HCT116 (cell line): ENCODE results near the gene NFX1. TPM values are rescaled to one million over a fixed set of nuclear protein-coding genes. Genes with fewer than 3 reads are reported as not detected.
"Not testable (repeated sequence)": the region's sequence is repeated elsewhere in the genome, so short reads cannot be mapped to it uniquely, and the experiment has no call there.

Source experiments
- ATAC-seq: fragments of 200-7000 bp; cut with Tn5 transposase; 2 replicates; pipeline ENCODE4 v1.9.1; 2020; ENCODE audit warnings: mild to moderate bottlenecking, moderate library complexity
- BruUV-seq: library from RNA; stranded (reverse); fragments of 400-500 nt; replicated peaks from 2 replicates; lab custom pipeline; 2021; lab: Mats Ljungman, UMichigan
- CTCF ChIA-PET: fragments of 300-600 bp; sonication (Branson Sonifier 250); formaldehyde crosslinking; loops from one replicate; lab custom pipeline; 2021; ENCODE audit warnings: antibody characterized with exemption; lab: Charles Lee
- POLR2A ChIA-PET: fragments of 300-600, 350-600 bp; sonication (Branson Sonifier 250); formaldehyde crosslinking; loops from one replicate; lab custom pipeline; 2021; ENCODE audit warnings: antibody characterized with exemption; lab: Charles Lee
- RAD21 ChIA-PET, 2 experiments: fragments of 300-600 bp; sonication (Branson Sonifier 250); formaldehyde crosslinking; loops; one replicate each; lab custom pipeline; 2023; ENCODE audit warnings: low total read pairs in 2 of 2; ENCODE audit not compliant: uncharacterized antibody in 2 of 2, unreplicated experiment in 2 of 2, low non-redundant PET in 1 of 2; lab: Charles Lee
- DNase-seq: peaks from one replicate; pipeline ENCODE4 v3.0.0-alpha.2; 2010; ENCODE audit warnings: low read depth, low spot score
- H2AFZ ChIP-seq: fragments of 200-600 bp; shearing (Covaris generic), sonication (generic); 2 replicates; pipeline ENCODE4 v1.6.1; 2017; ENCODE audit warnings: low read depth, mixed run types, mixed read lengths, antibody characterized with exemption, low read length; ENCODE audit not compliant: poor library complexity, severe bottlenecking
- H3K27ac ChIP-seq: 2 replicates; pipeline ENCODE4 v1.5.1; 2012; ENCODE audit warnings: low read depth, low read length
- H3K27me3 ChIP-seq: fragments of 200-600 bp; sonication (generic); 2 replicates; pipeline ENCODE4 v1.6.1; 2016; ENCODE audit warnings: mixed run types, low read length, mixed read lengths; ENCODE audit not compliant: insufficient read depth
- H3K36me3 ChIP-seq, 2 experiments: fragments of 200-500 bp in 1 of 2; fragments of 200-600 bp in 1 of 2; sonication (Bioruptor generic) in 1 of 2; sonication (generic) in 1 of 2; 2 replicates each; pipeline versions ENCODE4 v1.5.1 to v1.6.1; 2014 to 2016; ENCODE audit warnings: low read length in 2 of 2, inconsistent platforms in 1 of 2, mixed read lengths in 1 of 2, mixed run types in 1 of 2; ENCODE audit not compliant: insufficient read depth in 2 of 2, control insufficient read depth in 1 of 2
- H3K4me1 ChIP-seq, 2 experiments: fragments of 200-600 bp in 1 of 2; sonication (generic) in 1 of 2; 2 replicates each; pipeline versions ENCODE4 v1.5.1 to v1.6.1; 2012 to 2017; ENCODE audit warnings: low read length in 2 of 2, inconsistent platforms in 1 of 2, mild to moderate bottlenecking in 1 of 2, mixed read lengths in 1 of 2, mixed run types in 1 of 2, moderate library complexity in 1 of 2; ENCODE audit not compliant: insufficient read depth in 2 of 2, control insufficient read depth in 1 of 2
- H3K4me2 ChIP-seq: fragments of 200-600 bp; sonication (generic); 2 replicates; pipeline ENCODE4 v1.6.1; 2017; ENCODE audit warnings: mixed run types, low read length, mixed read lengths
- H3K4me3 ChIP-seq, 2 experiments: fragments of 200-600 bp in 1 of 2; sonication (generic) in 1 of 2; replicated peaks in 1 of 2; 2 replicates each; pipeline ENCODE4 v1.5.1; 2011 to 2016; ENCODE audit warnings: low read length in 2 of 2, control low read depth in 1 of 2, low read depth in 1 of 2, mild to moderate bottlenecking in 1 of 2, mixed read lengths in 1 of 2, mixed run types in 1 of 2
- H3K79me2 ChIP-seq: fragments of 200-600 bp; sonication (generic); 2 replicates; pipeline ENCODE4 v1.6.1; 2017; ENCODE audit warnings: mild to moderate bottlenecking, mixed run types, low read length, moderate library complexity, mixed read lengths; ENCODE audit not compliant: insufficient read depth
- H3K9ac ChIP-seq: fragments of 200-600 bp; sonication (generic); 2 replicates; pipeline ENCODE4 v1.6.1; 2016; ENCODE audit warnings: low read length, mixed read lengths
- H3K9me2 ChIP-seq: fragments of 200-600 bp; sonication (generic), shearing (Covaris generic); 2 replicates; pipeline ENCODE4 v1.6.1; 2017; ENCODE audit warnings: mixed run types, mild to moderate bottlenecking, moderate library complexity; ENCODE audit not compliant: insufficient read depth
- H3K9me3 ChIP-seq, 2 experiments: fragments of 200-500 bp in 1 of 2; fragments of 200-600 bp in 1 of 2; sonication (Bioruptor generic) in 1 of 2; sonication (generic) in 1 of 2; 2 replicates each; pipeline ENCODE4 v1.6.1; 2014 to 2017; ENCODE audit warnings: low read length in 2 of 2, mixed read lengths in 2 of 2, inconsistent platforms in 1 of 2, low read depth in 1 of 2, mild to moderate bottlenecking in 1 of 2, mixed run types in 1 of 2, moderate library complexity in 1 of 2; ENCODE audit not compliant: control insufficient read depth in 1 of 2, insufficient read depth in 1 of 2
- H4K20me1 ChIP-seq: fragments of 200-600 bp; sonication (generic), shearing (Covaris generic); 2 replicates; pipeline ENCODE4 v1.6.1; 2017; ENCODE audit warnings: mixed run types, mild to moderate bottlenecking, moderate library complexity; ENCODE audit not compliant: insufficient read depth
- intact Hi-C: fragments of 100-400 bp; cut with micrococcal nuclease; formaldehyde crosslinking; loops from 2 replicates; pipeline ENCODE4 v1.10.0; 2022
- total RNA-seq: library from RNA; stranded (reverse); gene quantifications from one replicate; pipeline ENCODE4 v1.2.1, GENCODE V29; 2021; ENCODE audit not compliant: unreplicated experiment

NFX1 gene
- total RNA-seq, 1 experiment from 2014 or later: 31.7 TPM

GRCh38 chr9:33399047-33399446 lies 108.7 kb downstream of the NFX1 start:
- H3K36me3 ChIP-seq, H3K27ac ChIP-seq, H3K79me2 ChIP-seq, ATAC-seq, H3K9me3 ChIP-seq, RAD21 ChIA-PET, H3K4me3 ChIP-seq, DNase-seq, intact Hi-C loops, H3K4me1 ChIP-seq, H3K27me3 ChIP-seq, H3K9me2 ChIP-seq, H4K20me1 ChIP-seq, BruUV-seq, H3K9ac ChIP-seq, H2AFZ ChIP-seq, H3K4me2 ChIP-seq: not testable (repeated sequence)
- ChIA-PET CTCF (interaction anchor here (2.2 kb wide), 1 partner anchor 54 kb away, joined by 5 read pairs; no protein-coding TSS in a partner anchor), POLR2A (interaction anchor here (1.7 kb wide), 1 partner anchor 75 kb away, joined by 6 read pairs; the partner anchor contains the start of gene NOL6)

- intact Hi-C loops: loop anchor here (2.0 kb wide), 1 partner anchor 321 kb away; no protein-coding TSS in a partner anchor
- H3K9me3 ChIP-seq, H3K9me2 ChIP-seq, H2AFZ ChIP-seq, H4K20me1 ChIP-seq, H3K79me2 ChIP-seq, H3K4me2 ChIP-seq, H3K36me3 ChIP-seq, RAD21 ChIA-PET, CTCF ChIA-PET, H3K27me3 ChIP-seq, POLR2A ChIA-PET, H3K4me3 ChIP-seq, H3K4me1 ChIP-seq, BruUV-seq, DNase-seq, H3K9ac ChIP-seq, ATAC-seq, H3K27ac ChIP-seq: not testable (repeated sequence)
These were observed 111.5 kb downstream of the NFX1 start for GRCh38 chr9:33401809-33402208.

- H3K9ac ChIP-seq, H3K27me3 ChIP-seq, H3K4me2 ChIP-seq, H3K36me3 ChIP-seq, H3K4me3 ChIP-seq, H3K27ac ChIP-seq, H3K79me2 ChIP-seq, H3K9me2 ChIP-seq, ATAC-seq, H3K4me1 ChIP-seq, H3K9me3 ChIP-seq, POLR2A ChIA-PET, DNase-seq, RAD21 ChIA-PET, H4K20me1 ChIP-seq, H2AFZ ChIP-seq, BruUV-seq: not testable (repeated sequence)
- CTCF ChIA-PET: interaction anchor here (3.7 kb wide), 1 partner anchor 64 kb away, joined by 53 read pairs; no protein-coding TSS in a partner anchor
- intact Hi-C loops: loop anchor here (2.0 kb wide), 1 partner anchor 320 kb away; no protein-coding TSS in a partner anchor
These were observed 112.1 kb downstream of the NFX1 start, which contains the start of gene AQP7 for GRCh38 chr9:33402371-33402770. AQP7 (minus strand) TSS chr9:33402568; CDS start chr9:33401262, 1,306 bp downstream.
